H1 (cell line): ENCODE measurements around the gene NEGR1. TPM values are rescaled to one million over a fixed set of nuclear protein-coding genes. Genes with fewer than 3 reads are reported as not detected.

Source experiments
- CTCF ChIA-PET: fragments of 300-600 bp; sonication (Branson Sonifier 250); formaldehyde crosslinking; loops from one replicate; lab custom pipeline; 2021; ENCODE audit not compliant: partially characterized antibody; lab: Charles Lee
- POLR2A ChIA-PET: fragments of 300-600 bp; sonication (Branson Sonifier 250); formaldehyde crosslinking; loops from one replicate; lab custom pipeline; 2021; ENCODE audit warnings: inconsistent platforms; ENCODE audit not compliant: partially characterized antibody; lab: Charles Lee
- DNase-seq, 2 experiments: peaks; one replicate each; pipeline versions ENCODE4 v3.0.0 to v3.0.0-alpha.2; 2010 to 2022; ENCODE audit warnings: low spot score in 2 of 2, low read depth in 1 of 2, mixed read lengths in 1 of 2
- FAIRE-seq: peaks from 2 replicates; lab custom pipeline; 2011; peaks lifted over from hg19 to GRCh38; lab: Jason Lieb, UNC
- H2AFZ ChIP-seq: 2 replicates; pipeline ENCODE4 v1.8.1; 2012; ENCODE audit warnings: low read length, inconsistent platforms
- H2AK5ac ChIP-seq: 2 replicates; pipeline ENCODE4 v1.6.1; 2013; ENCODE audit warnings: low read depth, low read length
- H2BK120ac ChIP-seq: replicated peaks from 2 replicates; pipeline ENCODE3; 2013; ENCODE audit warnings: low read depth, low read length, inconsistent platforms
- H2BK12ac ChIP-seq: 2 replicates; pipeline ENCODE4 v1.6.1; 2013; ENCODE audit warnings: low read depth, low read length
- H2BK15ac ChIP-seq: 2 replicates; pipeline ENCODE4 v1.6.1; 2013; ENCODE audit warnings: low read length
- H2BK20ac ChIP-seq: 2 replicates; pipeline ENCODE4 v1.6.1; 2013; ENCODE audit warnings: low read length
- H2BK5ac ChIP-seq: 2 replicates; pipeline ENCODE4 v1.6.1; 2013; ENCODE audit warnings: low read depth, low read length
- H3K14ac ChIP-seq: 2 replicates; pipeline ENCODE4 v1.6.1; 2013; ENCODE audit warnings: inconsistent platforms; ENCODE audit not compliant: insufficient read length
- H3K18ac ChIP-seq: 2 replicates; pipeline ENCODE4 v1.6.1; 2013; ENCODE audit warnings: low read length; ENCODE audit errors: extremely low read depth
- H3K23ac ChIP-seq: 2 replicates; pipeline ENCODE4 v1.6.1; 2013; ENCODE audit warnings: inconsistent platforms; ENCODE audit not compliant: insufficient read length
- H3K23me2 ChIP-seq: 2 replicates; pipeline ENCODE4 v1.6.1; 2013; ENCODE audit warnings: low read depth, low read length
- H3K27ac ChIP-seq: 2 replicates; pipeline ENCODE4 v1.6.1; 2011; ENCODE audit warnings: low read depth, low read length, inconsistent platforms
- H3K27me3 ChIP-seq, 4 experiments: replicated peaks in 1 of 4; 1 replicate in 1 of 4; 2 replicates in 3 of 4; pipeline versions ENCODE4 v1.6.1 to v1.8.1; 2011 to 2013; ENCODE audit warnings: low read length in 3 of 4, mild to moderate bottlenecking in 3 of 4, inconsistent platforms in 2 of 4, mixed read lengths in 2 of 4, moderate library complexity in 1 of 4; ENCODE audit not compliant: control insufficient read depth in 3 of 4, insufficient read depth in 3 of 4; ENCODE audit errors: extremely low read depth in 1 of 4
- H3K36me3 ChIP-seq, 4 experiments: 2 replicates each; pipeline versions ENCODE4 v1.6.1 to v1.8.1; 2011 to 2013; ENCODE audit warnings: mild to moderate bottlenecking in 4 of 4, low read length in 3 of 4, moderate library complexity in 2 of 4, control low read depth in 1 of 4, inconsistent platforms in 1 of 4; ENCODE audit not compliant: insufficient read depth in 4 of 4, control insufficient read depth in 2 of 4
- H3K4ac ChIP-seq: replicated peaks from 2 replicates; pipeline ENCODE3; 2013; ENCODE audit warnings: low read length, low read depth, mixed read lengths, inconsistent platforms; ENCODE audit not compliant: insufficient read length
- H3K4me1 ChIP-seq, 4 experiments: replicated peaks in 1 of 4; 1 replicate in 1 of 4; 2 replicates in 3 of 4; pipeline versions ENCODE4 v1.6.1 to v1.8.1; 2011 to 2013; ENCODE audit warnings: low read length in 3 of 4, inconsistent platforms in 2 of 4, mixed read lengths in 1 of 4; ENCODE audit not compliant: insufficient read depth in 4 of 4, control insufficient read depth in 3 of 4
- H3K4me2 ChIP-seq, 2 experiments: 2 replicates each; pipeline versions ENCODE4 v1.6.1 to v1.8.1; 2011 to 2013; ENCODE audit warnings: low read depth in 2 of 2, low read length in 2 of 2, control low read depth in 1 of 2, inconsistent platforms in 1 of 2, mild to moderate bottlenecking in 1 of 2; ENCODE audit not compliant: insufficient read depth in 1 of 2
- H3K4me3 ChIP-seq, 4 experiments: fragments of 200-600, 300-600 bp in 1 of 4; sonication (generic), shearing (Covaris generic), sonication (Bioruptor Twin) in 1 of 4; 2 replicates each; pipeline versions ENCODE4 v1.5.1 to v1.8.1; 2011 to 2016; ENCODE audit warnings: low read length in 4 of 4, low read depth in 3 of 4, control low read depth in 2 of 4, inconsistent platforms in 2 of 4, mild to moderate bottlenecking in 2 of 4, mixed read lengths in 1 of 4, moderate library complexity in 1 of 4; ENCODE audit not compliant: insufficient read depth in 2 of 4; ENCODE audit errors: extremely low read depth in 1 of 4
- H3K56ac ChIP-seq: replicated peaks from 2 replicates; pipeline ENCODE3; 2013; ENCODE audit warnings: low read depth, mild to moderate bottlenecking, mixed read lengths, low read length, inconsistent platforms; ENCODE audit not compliant: insufficient read length
- H3K79me1 ChIP-seq: 2 replicates; pipeline ENCODE4 v1.6.1; 2013; ENCODE audit warnings: low read depth, low read length, control low read depth
- H3K79me2 ChIP-seq, 2 experiments: 2 replicates each; pipeline versions ENCODE4 v1.6.1 to v1.8.1; 2012 to 2013; ENCODE audit warnings: low read length in 2 of 2, mild to moderate bottlenecking in 2 of 2, inconsistent platforms in 1 of 2; ENCODE audit not compliant: insufficient read depth in 2 of 2, control insufficient read depth in 1 of 2
- H3K9ac ChIP-seq, 4 experiments: replicated peaks in 1 of 4; 1 replicate in 1 of 4; 2 replicates in 3 of 4; pipeline versions ENCODE4 v1.6.1 to v1.8.1; 2011 to 2013; ENCODE audit warnings: low read depth in 3 of 4, low read length in 3 of 4, control low read depth in 2 of 4, mild to moderate bottlenecking in 2 of 4, moderate library complexity in 2 of 4, inconsistent platforms in 1 of 4; ENCODE audit errors: extremely low read depth in 1 of 4
- H3K9me3 ChIP-seq, 2 experiments: 2 replicates each; pipeline versions ENCODE4 v1.6.1 to v1.8.1; 2012 to 2013; ENCODE audit warnings: mild to moderate bottlenecking in 2 of 2, moderate library complexity in 2 of 2, control low read depth in 1 of 2, inconsistent platforms in 1 of 2, low read depth in 1 of 2, low read length in 1 of 2, mixed read lengths in 1 of 2; ENCODE audit not compliant: insufficient read depth in 2 of 2
- H4K20me1 ChIP-seq, 2 experiments: replicated peaks in 1 of 2; 2 replicates each; pipeline versions ENCODE3 to v1.8.1; 2011 to 2013; ENCODE audit warnings: inconsistent platforms in 2 of 2, low read length in 2 of 2, mild to moderate bottlenecking in 1 of 2; ENCODE audit not compliant: insufficient read depth in 2 of 2, control insufficient read depth in 1 of 2
- H4K5ac ChIP-seq: 2 replicates; pipeline ENCODE4 v1.6.1; 2013; ENCODE audit warnings: low read length, low read depth, mixed read lengths, inconsistent platforms; ENCODE audit not compliant: insufficient read length
- H4K8ac ChIP-seq: 2 replicates; pipeline ENCODE4 v1.8.0; 2013; ENCODE audit warnings: mild to moderate bottlenecking, moderate library complexity, low read length, inconsistent platforms; ENCODE audit not compliant: insufficient read depth; ENCODE audit errors: extremely low read depth
- H4K91ac ChIP-seq: replicated peaks from 2 replicates; pipeline ENCODE3; 2013; ENCODE audit warnings: low read length, mixed read lengths, inconsistent platforms; ENCODE audit not compliant: insufficient read length
- CBX8 ChIP-seq: fragments of 300-800, 300-1000 bp; sonication (generic); IDR thresholded peaks from 2 replicates; pipeline ENCODE4 v1.7.1; 2016; ENCODE audit warnings: low read depth, low read length, borderline replicate concordance
- CREB1 ChIP-seq: IDR thresholded peaks from 2 replicates; pipeline ENCODE4 v1.6.1; 2012; ENCODE audit warnings: inconsistent platforms
- MAFK ChIP-seq: IDR thresholded peaks from 2 replicates; pipeline ENCODE4 v1.6.1; 2012; ENCODE audit warnings: low read depth, mild to moderate bottlenecking, improper control_type of control experiment, low read length
- WGBS, 2 experiments: shearing (Covaris generic) in 1 of 2; methylation state at CpG; one replicate each; pipeline versions ENCODE4 v1.1.6 to v1.1.7; 2013 to 2015; ENCODE audit warnings: low lambda C conversion rate in 2 of 2, mixed read lengths in 2 of 2, inconsistent platforms in 1 of 2, low coverage in 1 of 2, missing lambda C conversion rate in 1 of 2; ENCODE audit not compliant: insufficient replicate concordance in 2 of 2, insufficient coverage in 1 of 2, insufficient read length in 1 of 2; ENCODE audit errors: extremely low coverage in 1 of 2, missing lambda C conversion rate in 1 of 2; 5-methylcytosine and 5-hydroxymethylcytosine counted together
- polyA plus RNA-seq, 7 experiments: library from polyadenylated mRNA; depleted of rRNA in 3 of 7; stranded (reverse) in 5 of 7; unstranded in 2 of 7; fragments of >200 nt in 5 of 7; fragments of 200-250 nt in 2 of 7; gene quantifications; 1 replicate in 5 of 7; 2 replicates in 1 of 7; 4 replicates in 1 of 7; pipeline versions ENCODE4 v1.2.1 to v1.2.3, GENCODE V29; 2011 to 2013; ENCODE audit warnings: missing spikeins in 2 of 7, mixed read lengths in 2 of 7
- total RNA-seq: library from RNA; stranded (reverse); fragmentation: NEBNext Ultra II Directional; extraction: Animal tissue kit (Norgen Biotek cat#: 25700); gene quantifications from 2 replicates; pipeline ENCODE4 v1.2.1, GENCODE V29; 2021

Gene NEGR1
- total and polyA plus RNA-seq, 2 of the 8 experiments (the other 6 are each of a cell fraction or from before 2014, with no cell fraction given) = 0.71 to 1.3 TPM

- H2BK20ac ChIP-seq = no peak overlapping the region
- no peak overlapping the region for H2BK15ac ChIP-seq
- H2BK12ac ChIP-seq = no peak overlapping the region
- no peak overlapping the region for H3K9ac ChIP-seq
- H2BK5ac ChIP-seq = no peak overlapping the region
- H4K20me1 ChIP-seq = no peaks in the 10 kb centered on the region
- H4K91ac ChIP-seq = no peak overlapping the region
- no peaks in the 10 kb centered on the region for H3K4me1 ChIP-seq
- no peaks in the 10 kb centered on the region for H3K23me2 ChIP-seq
- H3K27me3 ChIP-seq = no peaks in the 10 kb centered on the region
- H3K27ac ChIP-seq = no peak overlapping the region
- H3K18ac ChIP-seq = no peak overlapping the region
- no peaks in the 10 kb centered on the region for H3K79me2 ChIP-seq
- no peak overlapping the region for H4K8ac ChIP-seq
- no peak overlapping the region for H3K4ac ChIP-seq
- H2AFZ ChIP-seq = no peak overlapping the region
- H3K23ac ChIP-seq = no peak overlapping the region
- no peaks in the 10 kb centered on the region for H3K9me3 ChIP-seq
- no peak for FAIRE-seq
- no peak overlapping the region for H3K14ac ChIP-seq
- no peak overlapping the region for H3K4me2 ChIP-seq
- no peaks in the 10 kb centered on the region for H3K36me3 ChIP-seq
- no peak overlapping the region for H2BK120ac ChIP-seq
- no peak overlapping the region for H2AK5ac ChIP-seq
- no peak for DNase-seq
- 88% methylated on average over 2 of the region's 2 CpGs; no CpG with 5 or more reads in 1 of the 2 experiments for WGBS, 2 experiments
- H3K4me3 ChIP-seq = no peak overlapping the region
- POLR2A ChIA-PET = no interaction called here
- TF ChIP-seq CREB1 (no peak), MAFK (peak; percentile 27; the same call in 1 of the 2 replicates), CBX8 (no peak)
- CTCF ChIA-PET = interaction anchor here (0.5 kb wide), 1 partner anchor 83 kb away, joined by 3 read pairs; no protein-coding TSS in a partner anchor
- no peaks in the 10 kb centered on the region for H3K79me1 ChIP-seq
- H4K5ac ChIP-seq = no peak overlapping the region
- H3K56ac ChIP-seq = no peak overlapping the region
These were observed 19.6 kb downstream of the NEGR1 start for GRCh38 chr1:72262735-72263134.
